Osteoblast (primary cell): ENCODE measurements around the gene TPCN2. TPM values are rescaled to one million over a fixed set of nuclear protein-coding genes. Genes with fewer than 3 reads are reported as not detected.

Experiments
- DNase-seq: peaks from one replicate; pipeline ENCODE4 v3.0.0; 2011; ENCODE audit warnings: low spot score, mixed read lengths; ENCODE audit not compliant: insufficient read length; ENCODE audit errors: missing footprints
- H2AFZ ChIP-seq: 2 replicates; pipeline ENCODE4 v1.6.0; 2011; ENCODE audit warnings: mild to moderate bottlenecking, low read length
- H3K27ac ChIP-seq: 2 replicates; pipeline ENCODE4 v1.5.1; 2011; ENCODE audit warnings: mild to moderate bottlenecking, low read depth, low read length, moderate library complexity
- H3K27me3 ChIP-seq: 2 replicates; pipeline ENCODE4 v1.6.0; 2012; ENCODE audit warnings: mild to moderate bottlenecking, control low read depth, inconsistent platforms, low read length, moderate library complexity; ENCODE audit not compliant: insufficient read depth
- H3K36me3 ChIP-seq: 2 replicates; pipeline ENCODE4 v1.5.1; 2011; ENCODE audit warnings: mild to moderate bottlenecking, low read length, control low read depth, moderate library complexity; ENCODE audit not compliant: insufficient read depth
- H3K4me1 ChIP-seq: 2 replicates; pipeline ENCODE4 v1.5.1; 2011; ENCODE audit warnings: mild to moderate bottlenecking, low read length, control low read depth, moderate library complexity; ENCODE audit not compliant: insufficient read depth
- H3K4me2 ChIP-seq: 2 replicates; pipeline ENCODE4 v1.6.0; 2011; ENCODE audit warnings: mild to moderate bottlenecking, low read length; ENCODE audit not compliant: insufficient read depth
- H3K4me3 ChIP-seq: fragments of 200-600 bp; sonication (generic); 3 replicates; pipeline ENCODE4 v1.5.1; 2012; ENCODE audit warnings: mild to moderate bottlenecking, low read length, inconsistent platforms; ENCODE audit not compliant: insufficient read depth
- H3K79me2 ChIP-seq: 2 replicates; pipeline ENCODE4 v1.6.0; 2012; ENCODE audit warnings: mild to moderate bottlenecking, low read length, control low read depth, inconsistent platforms; ENCODE audit not compliant: insufficient read depth
- H3K9me3 ChIP-seq: 2 replicates; pipeline ENCODE4 v1.5.1; 2011; ENCODE audit warnings: low read depth, low read length, control low read depth
- H4K20me1 ChIP-seq: 2 replicates; pipeline ENCODE4 v1.6.0; 2012; ENCODE audit warnings: mild to moderate bottlenecking, low read length, control low read depth; ENCODE audit not compliant: insufficient read depth
- total RNA-seq: library from RNA; depleted of rRNA; stranded (reverse); fragments of >200 nt; gene quantifications from 2 replicates; pipeline ENCODE4 v1.2.3, GENCODE V29; 2012
- TF ChIP-seq, protein P1 (sequence below): IDR thresholded peaks from 2 replicates; pipeline ENCODE4 v1.5.1; 2011; ENCODE audit warnings: mild to moderate bottlenecking, low read depth, low read length, moderate library complexity; ENCODE audit errors: extremely low read depth

TPCN2 gene
- total RNA-seq, 1 donor: 14.1 TPM

DNA sequence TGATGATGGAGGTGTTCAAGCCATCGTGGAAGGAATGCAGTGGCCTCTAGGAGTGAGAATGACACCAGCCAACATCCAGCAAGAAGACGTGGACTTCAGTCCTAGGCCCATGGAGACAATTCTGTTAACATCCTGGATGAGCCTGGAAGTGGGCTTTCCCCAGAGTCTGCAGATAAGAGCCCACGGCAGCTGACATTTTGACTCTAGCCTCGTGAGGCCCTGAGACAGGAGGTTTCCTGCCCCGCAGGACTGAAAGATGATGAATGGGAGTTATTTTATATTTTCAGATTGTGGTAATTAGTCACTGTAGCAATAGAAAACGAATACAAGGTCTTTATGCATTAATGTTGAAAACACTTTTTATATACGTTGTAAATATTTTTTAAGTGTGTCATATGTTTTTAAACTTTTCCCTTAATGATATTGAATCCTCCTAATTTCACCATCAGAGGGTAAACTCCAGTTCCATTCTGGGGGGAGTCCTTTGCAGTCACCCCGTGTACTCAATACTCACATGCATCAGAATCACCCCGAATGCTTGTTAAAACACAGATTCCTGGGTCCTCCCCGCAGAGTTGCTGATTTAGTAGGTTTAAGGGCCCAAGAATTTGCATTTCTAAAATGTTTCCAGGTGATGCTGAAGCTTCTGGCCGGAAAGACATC, 570 bp upstream of the TPCN2 start:
- Histone ChIP-seq H3K36me3 (no peaks in the 10 kb centered on the region), H3K9me3 (no peaks in the 10 kb centered on the region), H3K4me1 (peaks cover 30% of the 10 kb centered on the region), H4K20me1 (peaks cover 16% of the 10 kb centered on the region), H3K79me2 (peaks cover 40% of the 10 kb centered on the region), H3K27me3 (no peaks in the 10 kb centered on the region), H3K27ac (peak overlapping the region; percentile 78), H2AFZ (peak overlapping the region; percentile 85), H3K4me2 (peak overlapping the region; percentile 94), H3K4me3 (peak overlapping the region; percentile 84)
- DNase-seq: peak; percentile 86
- TF ChIP-seq, protein P1, sequence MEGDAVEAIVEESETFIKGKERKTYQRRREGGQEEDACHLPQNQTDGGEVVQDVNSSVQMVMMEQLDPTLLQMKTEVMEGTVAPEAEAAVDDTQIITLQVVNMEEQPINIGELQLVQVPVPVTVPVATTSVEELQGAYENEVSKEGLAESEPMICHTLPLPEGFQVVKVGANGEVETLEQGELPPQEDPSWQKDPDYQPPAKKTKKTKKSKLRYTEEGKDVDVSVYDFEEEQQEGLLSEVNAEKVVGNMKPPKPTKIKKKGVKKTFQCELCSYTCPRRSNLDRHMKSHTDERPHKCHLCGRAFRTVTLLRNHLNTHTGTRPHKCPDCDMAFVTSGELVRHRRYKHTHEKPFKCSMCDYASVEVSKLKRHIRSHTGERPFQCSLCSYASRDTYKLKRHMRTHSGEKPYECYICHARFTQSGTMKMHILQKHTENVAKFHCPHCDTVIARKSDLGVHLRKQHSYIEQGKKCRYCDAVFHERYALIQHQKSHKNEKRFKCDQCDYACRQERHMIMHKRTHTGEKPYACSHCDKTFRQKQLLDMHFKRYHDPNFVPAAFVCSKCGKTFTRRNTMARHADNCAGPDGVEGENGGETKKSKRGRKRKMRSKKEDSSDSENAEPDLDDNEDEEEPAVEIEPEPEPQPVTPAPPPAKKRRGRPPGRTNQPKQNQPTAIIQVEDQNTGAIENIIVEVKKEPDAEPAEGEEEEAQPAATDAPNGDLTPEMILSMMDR: no peak

DNA sequence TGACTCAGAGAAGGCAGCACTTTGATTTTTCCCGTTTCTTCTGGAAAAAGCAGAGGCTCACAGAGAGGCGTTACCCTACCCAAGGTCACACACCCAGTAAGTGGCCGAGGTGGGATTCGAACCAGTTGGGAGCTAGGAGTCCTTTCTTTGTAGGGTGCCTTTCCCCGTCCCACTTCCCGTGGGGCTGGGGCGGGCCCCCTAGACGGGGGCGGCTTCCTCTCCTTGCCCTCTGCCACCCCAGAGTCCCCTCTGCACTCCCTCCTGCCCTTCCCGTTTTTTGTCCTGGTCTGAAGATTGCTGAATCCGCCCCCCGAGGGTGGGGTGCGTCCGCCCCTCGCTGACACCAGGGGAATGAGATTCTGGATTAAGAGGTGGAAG, 747 bp downstream of the TPCN2 start:
- H3K27me3 ChIP-seq: no peaks in the 10 kb centered on the region
- peaks cover 21% of the 10 kb centered on the region for H3K4me1 ChIP-seq
- peak overlapping the region; percentile 70 for H2AFZ ChIP-seq
- H4K20me1 ChIP-seq: peaks cover 25% of the 10 kb centered on the region
- H3K4me2 ChIP-seq: peak overlapping the region; percentile 94
- H3K79me2 ChIP-seq: peaks cover 53% of the 10 kb centered on the region
- H3K36me3 ChIP-seq: no peaks in the 10 kb centered on the region
- H3K4me3 ChIP-seq: peak overlapping the region; percentile 84
- peak overlapping the region; percentile 78 for H3K27ac ChIP-seq
- no peaks in the 10 kb centered on the region for H3K9me3 ChIP-seq
- TF ChIP-seq, protein P1: no peak
- peak; percentile 91 for DNase-seq

DNA sequence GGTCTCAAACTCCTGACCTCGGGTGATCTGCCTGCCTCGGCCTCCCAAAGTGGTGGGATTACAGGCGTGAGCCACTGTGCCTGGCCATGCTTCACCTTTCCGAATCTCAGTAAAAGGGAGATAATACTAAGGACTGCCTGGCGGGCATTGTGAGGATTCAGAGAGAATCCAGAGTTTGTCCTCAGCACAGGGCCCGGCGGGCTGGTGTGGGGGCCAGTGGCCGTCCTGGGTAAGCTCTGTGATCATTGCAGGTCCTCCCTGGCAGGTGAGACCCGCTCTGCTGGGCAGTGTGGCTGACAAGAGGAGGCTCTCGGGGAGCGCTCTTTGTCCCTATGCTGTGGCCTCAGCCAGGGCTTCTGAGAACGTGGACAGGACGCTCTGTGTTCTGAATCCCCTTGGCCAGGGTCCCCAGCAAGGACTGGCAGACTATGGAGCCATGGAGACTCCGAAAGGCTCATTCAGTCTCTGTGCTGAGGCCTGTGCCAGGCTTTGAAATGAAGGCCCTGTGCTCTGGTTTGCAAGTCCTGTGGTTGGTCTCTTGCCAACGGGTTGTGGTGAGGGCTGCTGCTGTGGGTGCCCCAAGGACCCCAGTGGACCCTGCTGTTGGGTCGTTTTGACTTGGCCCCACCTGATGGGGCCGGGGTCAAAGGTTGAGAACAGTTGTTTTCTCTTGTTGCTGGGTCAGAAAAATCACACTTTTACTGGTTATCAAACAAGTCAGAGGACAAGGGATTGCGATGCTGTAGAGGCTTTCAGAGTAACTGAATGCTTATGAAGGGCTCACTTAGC, 2.1 kb downstream of the TPCN2 start:
- Histone ChIP-seq H3K36me3 (peaks cover 5% of the 10 kb centered on the region), H3K9me3 (no peaks in the 10 kb centered on the region), H2AFZ (no peak overlapping the region), H3K4me1 (peaks cover 15% of the 10 kb centered on the region), H3K79me2 (peaks cover 60% of the 10 kb centered on the region), H3K4me2 (no peak overlapping the region), H3K27ac (no peak overlapping the region), H3K4me3 (no peak overlapping the region), H3K27me3 (no peaks in the 10 kb centered on the region), H4K20me1 (peaks cover 28% of the 10 kb centered on the region)
- TF ChIP-seq, protein P1: no peak
- DNase-seq: peak; percentile 72
